H9 (cell line): ENCODE measurements around the gene KCNIP4. TPM values are rescaled to one million over a fixed set of nuclear protein-coding genes. Genes with fewer than 3 reads are reported as not detected.

ENCODE experiments used
- DNase-seq: peaks from one replicate; pipeline ENCODE4 v3.0.0-alpha.2; 2017
- H2AFZ ChIP-seq: one replicate; pipeline ENCODE4 v1.6.1; 2013; ENCODE audit warnings: mild to moderate bottlenecking, low read length, control low read depth, moderate library complexity
- H2AK5ac ChIP-seq: 2 replicates; pipeline ENCODE4 v1.6.1; 2013; ENCODE audit warnings: low read length, control low read depth, mixed read lengths; ENCODE audit not compliant: insufficient read length
- H2BK120ac ChIP-seq: one replicate; pipeline ENCODE4 v1.6.1; 2013; ENCODE audit warnings: low read depth, mild to moderate bottlenecking, low read length, control low read depth, inconsistent platforms; ENCODE audit not compliant: poor library complexity, severe bottlenecking
- H2BK12ac ChIP-seq: 2 replicates; pipeline ENCODE4 v1.6.1; 2013; ENCODE audit warnings: low read length, control low read depth, mixed read lengths, low read depth; ENCODE audit not compliant: insufficient read length
- H2BK15ac ChIP-seq: 2 replicates; pipeline ENCODE4 v1.6.1; 2013; ENCODE audit warnings: low read depth, low read length, control low read depth
- H2BK20ac ChIP-seq: one replicate; pipeline ENCODE4 v1.6.1; 2013; ENCODE audit warnings: low read depth, mild to moderate bottlenecking, low read length, control low read depth, inconsistent platforms; ENCODE audit not compliant: poor library complexity, severe bottlenecking
- H2BK5ac ChIP-seq: 2 replicates; pipeline ENCODE4 v1.6.1; 2013; ENCODE audit warnings: low read length, control low read depth, mixed read lengths; ENCODE audit not compliant: insufficient read length
- H3K14ac ChIP-seq: 2 replicates; pipeline ENCODE4 v1.6.1; 2013; ENCODE audit warnings: low read length, control low read depth; ENCODE audit not compliant: insufficient read depth
- H3K18ac ChIP-seq: 2 replicates; pipeline ENCODE4 v1.6.1; 2013; ENCODE audit warnings: low read depth, mild to moderate bottlenecking, mixed read lengths, low read length, control low read depth; ENCODE audit not compliant: insufficient read length
- H3K23ac ChIP-seq: 2 replicates; pipeline ENCODE4 v1.6.1; 2013; ENCODE audit warnings: low read length, control low read depth, mixed read lengths, low read depth; ENCODE audit not compliant: insufficient read length
- H3K23me2 ChIP-seq: 2 replicates; pipeline ENCODE4 v1.6.1; 2013; ENCODE audit warnings: low read depth, mild to moderate bottlenecking, mixed read lengths, low read length, control low read depth; ENCODE audit not compliant: insufficient read length, poor library complexity, severe bottlenecking
- H3K27ac ChIP-seq: 2 replicates; pipeline ENCODE4 v1.5.1; 2013; ENCODE audit warnings: low read length, control low read depth, mixed read lengths, low read depth; ENCODE audit not compliant: insufficient read length
- H3K27me3 ChIP-seq: 2 replicates; pipeline ENCODE4 v1.6.1; 2013; ENCODE audit warnings: low read length, control low read depth, inconsistent platforms; ENCODE audit not compliant: insufficient read depth
- H3K4ac ChIP-seq: 2 replicates; pipeline ENCODE4 v1.6.1; 2013; ENCODE audit warnings: low read depth, mild to moderate bottlenecking, control low read depth, inconsistent platforms, low read length, moderate library complexity
- H3K4me1 ChIP-seq: 2 replicates; pipeline ENCODE4 v1.6.1; 2013; ENCODE audit warnings: low read length, control low read depth, inconsistent platforms; ENCODE audit not compliant: insufficient read depth
- H3K4me2 ChIP-seq: 2 replicates; pipeline ENCODE4 v1.6.1; 2013; ENCODE audit warnings: low read length, control low read depth, mixed read lengths; ENCODE audit not compliant: insufficient read length, insufficient read depth
- H3K56ac ChIP-seq: 2 replicates; pipeline ENCODE4 v1.6.1; 2013; ENCODE audit warnings: low read depth, mild to moderate bottlenecking, mixed read lengths, low read length, control low read depth; ENCODE audit not compliant: insufficient read length
- H3K79me1 ChIP-seq: 2 replicates; pipeline ENCODE4 v1.6.1; 2013; ENCODE audit warnings: low read depth, mild to moderate bottlenecking, moderate library complexity, low read length, control low read depth, inconsistent platforms; ENCODE audit not compliant: insufficient read depth, poor library complexity, severe bottlenecking
- H3K79me2 ChIP-seq: 2 replicates; pipeline ENCODE4 v1.6.1; 2013; ENCODE audit warnings: low read length, control low read depth, inconsistent platforms; ENCODE audit not compliant: insufficient read depth
- H3K9ac ChIP-seq: 2 replicates; pipeline ENCODE4 v1.6.1; 2013; ENCODE audit warnings: low read length, control low read depth, mixed read lengths; ENCODE audit not compliant: insufficient read length; ENCODE audit errors: extremely low read depth
- H3K9me3 ChIP-seq: one replicate; pipeline ENCODE4 v1.6.1; 2013; ENCODE audit warnings: low read depth, low read length, inconsistent platforms; ENCODE audit not compliant: control insufficient read depth
- H3T11ph ChIP-seq: one replicate; pipeline ENCODE4 v1.6.1; 2013; ENCODE audit warnings: mild to moderate bottlenecking, low read length, control low read depth, inconsistent platforms
- H4K20me1 ChIP-seq: one replicate; pipeline ENCODE4 v1.6.1; 2013; ENCODE audit not compliant: control insufficient read depth, insufficient read length, insufficient read depth
- H4K5ac ChIP-seq: 2 replicates; pipeline ENCODE4 v1.6.1; 2013; ENCODE audit warnings: low read depth, mild to moderate bottlenecking, mixed read lengths, low read length, control low read depth; ENCODE audit not compliant: insufficient read length
- H4K8ac ChIP-seq: replicated peaks from 2 replicates; pipeline ENCODE4 v1.6.1; 2013; ENCODE audit warnings: low read length, control low read depth, mixed read lengths, low read depth; ENCODE audit not compliant: insufficient read length
- H4K91ac ChIP-seq: 2 replicates; pipeline ENCODE4 v1.6.1; 2013; ENCODE audit warnings: low read depth, mild to moderate bottlenecking, moderate library complexity, mixed read lengths, low read length, control low read depth; ENCODE audit not compliant: insufficient read length
- H3K27ac Mint-ChIP-seq, 3 experiments: 2 replicates in 2 of 3; 3 replicates in 1 of 3; pipeline ENCODE4 v1.8.0; 2020 to 2021; ENCODE audit warnings: mixed read lengths in 3 of 3, mild to moderate bottlenecking in 1 of 3, moderate library complexity in 1 of 3
- H3K27me3 Mint-ChIP-seq: 2 replicates; pipeline ENCODE4 v1.8.0; 2021; ENCODE audit warnings: low read depth, mild to moderate bottlenecking, moderate library complexity, mixed read lengths
- H3K36me3 Mint-ChIP-seq, 3 experiments: 2 replicates in 2 of 3; 3 replicates in 1 of 3; pipeline ENCODE4 v1.8.0; 2020 to 2021; ENCODE audit warnings: low read depth in 3 of 3, mixed read lengths in 3 of 3; ENCODE audit not compliant: insufficient read depth in 1 of 3
- H3K4me1 Mint-ChIP-seq, 2 experiments: 2 replicates each; pipeline ENCODE4 v1.8.0; 2020; ENCODE audit warnings: mixed read lengths in 2 of 2
- H3K4me3 Mint-ChIP-seq, 2 experiments: 2 replicates in 1 of 2; 3 replicates in 1 of 2; pipeline ENCODE4 v1.8.0; 2020 to 2021; ENCODE audit warnings: mild to moderate bottlenecking in 2 of 2, mixed read lengths in 2 of 2, moderate library complexity in 1 of 2
- H3K9me3 Mint-ChIP-seq, 2 experiments: 2 replicates in 1 of 2; 3 replicates in 1 of 2; pipeline ENCODE4 v1.8.0; 2020; ENCODE audit warnings: mild to moderate bottlenecking in 2 of 2, mixed read lengths in 2 of 2, moderate library complexity in 1 of 2
- CTCF ChIP-seq: fragments of 200-600 bp; sonication (generic); conservative IDR thresholded peaks from 3 replicates; pipeline ENCODE4 v1.8.0; 2021; ENCODE audit warnings: antibody characterized with exemption, mild to moderate bottlenecking
- WGBS: extraction: QIAGEN DNeasy Blood & Tissue Kit; methylation state at CpG from one replicate; pipeline ENCODE4 v1.1.7; 2013; ENCODE audit warnings: missing lambda C conversion rate, low lambda C conversion rate, mixed read lengths; ENCODE audit not compliant: insufficient read length; ENCODE audit errors: extremely low coverage; 5-methylcytosine and 5-hydroxymethylcytosine counted together
- total RNA-seq: library from RNA; stranded (reverse); gene quantifications from 2 replicates; pipeline ENCODE4 v1.2.1, GENCODE V29; 2021

KCNIP4 gene
- total RNA-seq, 1 experiment from 2014 or later: not detected

- Mint-ChIP-seq H3K4me3 (no peak overlapping the region), H3K27ac (no peak overlapping the region), H3K4me1 (peaks cover 0 to 2% of the 10 kb centered on the region in 2 experiments; a peak in 1 of 4 replicates), H3K9me3 (no peaks in the 10 kb centered on the region), H3K36me3 (no peaks in the 10 kb centered on the region), H3K27me3 (no peaks in the 10 kb centered on the region)
- no peaks in the 10 kb centered on the region for H3K27me3 ChIP-seq
- TF ChIP-seq CTCF: peak; percentile 23; the same call in 1 of the 3 replicates
- no peak overlapping the region for H2AK5ac ChIP-seq
- no peak overlapping the region for H3K14ac ChIP-seq
- H3K27ac ChIP-seq: no peak overlapping the region
- H3K4me1 ChIP-seq: no peaks in the 10 kb centered on the region
- H3K79me1 ChIP-seq: no peaks in the 10 kb centered on the region
- H2AFZ ChIP-seq: no peak overlapping the region
- no peak overlapping the region for H3K9ac ChIP-seq
- H4K5ac ChIP-seq: no peak overlapping the region
- no peak overlapping the region for H2BK15ac ChIP-seq
- H3K23me2 ChIP-seq: no peaks in the 10 kb centered on the region
- no peaks in the 10 kb centered on the region for H3K9me3 ChIP-seq
- no peak overlapping the region for H2BK120ac ChIP-seq
- H3K79me2 ChIP-seq: no peaks in the 10 kb centered on the region
- no peak overlapping the region for H4K91ac ChIP-seq
- no peak overlapping the region for H3K23ac ChIP-seq
- H3K18ac ChIP-seq: no peak overlapping the region
- no peaks in the 10 kb centered on the region for H4K20me1 ChIP-seq
- H2BK5ac ChIP-seq: no peak overlapping the region
- no peak overlapping the region for H4K8ac ChIP-seq
- H2BK20ac ChIP-seq: no peak overlapping the region
- H3K4me2 ChIP-seq: no peak overlapping the region
- H2BK12ac ChIP-seq: no peak overlapping the region
- H3T11ph ChIP-seq: no peak overlapping the region
- peak; percentile 39 for DNase-seq
- no CpG with 5 or more reads among the region's 4 CpGs for WGBS
- no peak overlapping the region for H3K56ac ChIP-seq
- H3K4ac ChIP-seq: no peak overlapping the region
Measured at GRCh38 chr4:21198683-21199082, 749.9 kb downstream of the KCNIP4 start.
